ENCODE measurements around the gene CCM2L. TPM values are rescaled to one million over a fixed set of nuclear protein-coding genes. Genes with fewer than 3 reads are reported as not detected.

CCM2L gene
- total RNA-seq: 10 to 100 TPM in 1 of 4 donors, 1 to 10 TPM in 3; 7.4 to 16.0 (median 9.7) TPM

DNA sequence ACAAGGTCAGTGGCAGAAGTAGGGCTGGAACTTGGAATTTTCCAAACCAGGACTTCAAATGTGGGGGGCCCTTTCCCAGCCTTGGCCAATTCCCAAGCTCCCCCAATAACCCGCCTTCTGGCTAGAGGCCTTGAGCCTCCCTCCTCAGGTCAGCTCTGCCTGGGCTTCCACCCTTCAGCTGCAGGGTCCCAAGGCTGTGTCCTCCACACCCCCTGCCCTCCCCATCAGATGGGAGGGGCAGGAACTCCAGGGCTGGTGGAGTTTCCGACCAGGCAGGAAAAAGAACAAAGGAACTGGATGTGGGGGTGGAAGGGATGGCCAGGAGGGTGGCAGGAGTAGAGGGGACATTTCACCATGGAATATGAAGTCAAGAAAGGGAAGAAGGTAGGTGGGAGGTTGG, at the start of gene CCM2L:
Gene CCM2L (plus strand): TSS at position 338 of the 400 bp plus-strand sequence. CDS start 17 bp downstream, at position 355.
- Histone ChIP-seq H3K4me1 (peaks cover 0 to 17% of the 10 kb centered on the region in 2 donors), H3K9me3 (no peaks in the 10 kb centered on the region), H3K4me3 (replicated peaks in 1 of 3) (no peak within 1 kb of the TSS), H3K27ac (no peak within 1 kb of the TSS), H3K36me3 (no peaks in the 10 kb centered on the region), H3K27me3 (no peaks in the 10 kb centered on the region)
- no peak for DNase-seq
- no peak for TF ChIP-seq POLR2A (IDR thresholded peaks at IDR 0.05)
- TF ChIP-seq, protein P1, sequence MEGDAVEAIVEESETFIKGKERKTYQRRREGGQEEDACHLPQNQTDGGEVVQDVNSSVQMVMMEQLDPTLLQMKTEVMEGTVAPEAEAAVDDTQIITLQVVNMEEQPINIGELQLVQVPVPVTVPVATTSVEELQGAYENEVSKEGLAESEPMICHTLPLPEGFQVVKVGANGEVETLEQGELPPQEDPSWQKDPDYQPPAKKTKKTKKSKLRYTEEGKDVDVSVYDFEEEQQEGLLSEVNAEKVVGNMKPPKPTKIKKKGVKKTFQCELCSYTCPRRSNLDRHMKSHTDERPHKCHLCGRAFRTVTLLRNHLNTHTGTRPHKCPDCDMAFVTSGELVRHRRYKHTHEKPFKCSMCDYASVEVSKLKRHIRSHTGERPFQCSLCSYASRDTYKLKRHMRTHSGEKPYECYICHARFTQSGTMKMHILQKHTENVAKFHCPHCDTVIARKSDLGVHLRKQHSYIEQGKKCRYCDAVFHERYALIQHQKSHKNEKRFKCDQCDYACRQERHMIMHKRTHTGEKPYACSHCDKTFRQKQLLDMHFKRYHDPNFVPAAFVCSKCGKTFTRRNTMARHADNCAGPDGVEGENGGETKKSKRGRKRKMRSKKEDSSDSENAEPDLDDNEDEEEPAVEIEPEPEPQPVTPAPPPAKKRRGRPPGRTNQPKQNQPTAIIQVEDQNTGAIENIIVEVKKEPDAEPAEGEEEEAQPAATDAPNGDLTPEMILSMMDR (IDR thresholded peaks at IDR 0.05): no peak
- WGBS, 2 donors: 42 to 45% methylated on average over 2 of the region's 2 CpGs
- intact Hi-C loops (cut with DNase I): no loop called here

DNA sequence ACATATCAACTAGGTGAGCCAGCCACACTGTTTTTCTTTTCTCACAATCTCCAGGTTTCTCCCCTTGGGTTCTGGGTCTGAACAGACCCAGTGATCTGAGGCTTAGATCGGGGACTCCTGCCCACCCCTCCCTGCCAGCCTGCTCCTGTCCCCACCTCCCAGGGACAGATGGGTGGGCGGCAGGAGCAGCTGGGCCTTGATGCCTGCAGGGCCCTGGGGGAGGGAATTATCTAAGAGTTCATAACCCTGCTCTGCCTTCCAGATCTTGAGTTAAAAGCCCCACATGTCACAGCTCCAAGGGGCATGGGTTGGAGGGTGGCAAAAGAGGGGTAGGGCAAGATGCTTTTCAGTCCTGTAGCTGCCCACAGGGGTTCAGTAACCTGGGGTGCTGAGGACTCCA, 47.5 kb upstream of the CCM2L start:
- no peaks in the 10 kb centered on the region for H3K36me3 ChIP-seq
- no peak for DNase-seq
- no peak overlapping the region for H3K27ac ChIP-seq
- no peak overlapping the region for H3K4me3 ChIP-seq (replicated peaks in 1 of 3)
- H3K4me1 ChIP-seq: no peaks in the 10 kb centered on the region
- 44 to 50% methylated on average over 2 of the region's 2 CpGs for WGBS, 2 donors
- intact Hi-C loops (cut with DNase I): no loop called here
- H3K9me3 ChIP-seq: no peaks in the 10 kb centered on the region
- H3K27me3 ChIP-seq: no peaks in the 10 kb centered on the region
- TF ChIP-seq POLR2A (IDR thresholded peaks at IDR 0.05): no peak
- TF ChIP-seq, protein P1 (IDR thresholded peaks at IDR 0.05): no peak

DNA sequence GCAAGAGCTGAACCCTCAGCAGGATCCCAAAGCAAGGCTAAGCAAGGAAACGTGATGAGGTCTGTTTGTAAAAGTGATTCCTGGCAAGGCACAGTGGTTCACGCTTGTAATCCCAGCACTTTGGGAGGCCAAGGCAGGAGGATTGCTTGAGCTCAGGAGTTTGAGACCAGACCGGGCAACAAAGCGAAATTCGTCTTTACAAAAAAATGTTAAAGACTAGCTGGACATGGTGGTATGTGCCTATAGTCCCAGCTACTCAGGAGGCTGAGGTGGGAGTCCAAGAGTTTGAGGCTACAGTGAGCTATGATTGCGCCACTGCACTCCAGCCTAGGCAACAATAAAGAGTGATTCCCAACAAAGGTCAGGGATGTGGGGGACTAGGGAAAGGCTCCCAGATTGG, 46.3 kb upstream of the CCM2L start:
- DNase-seq: no peak
- Histone ChIP-seq H3K4me1 (no peaks in the 10 kb centered on the region), H3K27me3 (no peaks in the 10 kb centered on the region), H3K4me3 (replicated peaks in 1 of 3) (no peak overlapping the region), H3K36me3 (no peaks in the 10 kb centered on the region), H3K27ac (no peak overlapping the region), H3K9me3 (no peaks in the 10 kb centered on the region)
- no peak for TF ChIP-seq POLR2A (IDR thresholded peaks at IDR 0.05)
- 67 to 70% methylated on average over 6 of the region's 6 CpGs for WGBS, 2 donors
- intact Hi-C loops (cut with DNase I): no loop called here

DNA sequence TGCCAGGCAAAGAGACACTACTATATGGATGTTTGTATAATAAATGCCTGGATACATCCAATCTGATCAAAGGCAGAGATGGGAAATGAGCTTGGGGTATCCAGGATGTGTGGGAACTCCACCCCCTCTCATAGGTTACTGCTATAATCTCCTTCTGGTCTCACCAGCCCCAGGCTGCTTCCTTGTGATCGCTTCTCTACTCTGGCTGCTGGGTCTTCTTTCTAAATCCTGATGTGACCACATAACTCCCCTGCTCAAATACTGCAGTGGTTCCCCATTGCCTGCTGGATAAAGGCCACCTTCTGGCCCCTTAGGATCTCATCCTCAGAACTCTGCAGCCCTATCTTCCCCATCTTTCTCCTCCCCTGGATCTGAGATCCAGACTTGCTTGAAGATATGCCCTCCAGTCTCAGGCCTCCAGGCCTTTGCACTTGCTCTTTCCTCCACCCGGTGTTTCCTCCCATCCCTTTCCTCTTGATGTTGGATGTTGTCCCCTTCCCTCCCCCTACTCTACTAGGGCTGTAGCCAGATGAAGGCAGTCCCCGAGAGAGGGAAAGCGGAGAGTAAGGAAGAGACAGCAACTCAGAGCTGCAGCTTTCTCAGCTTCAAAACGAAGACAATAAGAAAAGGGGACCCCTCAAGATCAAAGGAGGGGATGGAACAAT, 43.1 kb upstream of the CCM2L start:
- Histone ChIP-seq H3K9me3 (no peaks in the 10 kb centered on the region), H3K27me3 (no peaks in the 10 kb centered on the region), H3K4me1 (no peaks in the 10 kb centered on the region), H3K27ac (no peak overlapping the region), H3K36me3 (no peaks in the 10 kb centered on the region), H3K4me3 (replicated peaks in 1 of 3) (no peak overlapping the region)
- DNase-seq: no peak
- WGBS, 2 donors: 8 to 12% methylated on average over 5 of the region's 5 CpGs
- intact Hi-C loops (cut with DNase I): no loop called here
- no peak for TF ChIP-seq POLR2A (IDR thresholded peaks at IDR 0.05)
- TF ChIP-seq, protein P1 (IDR thresholded peaks at IDR 0.05): no peak

DNA sequence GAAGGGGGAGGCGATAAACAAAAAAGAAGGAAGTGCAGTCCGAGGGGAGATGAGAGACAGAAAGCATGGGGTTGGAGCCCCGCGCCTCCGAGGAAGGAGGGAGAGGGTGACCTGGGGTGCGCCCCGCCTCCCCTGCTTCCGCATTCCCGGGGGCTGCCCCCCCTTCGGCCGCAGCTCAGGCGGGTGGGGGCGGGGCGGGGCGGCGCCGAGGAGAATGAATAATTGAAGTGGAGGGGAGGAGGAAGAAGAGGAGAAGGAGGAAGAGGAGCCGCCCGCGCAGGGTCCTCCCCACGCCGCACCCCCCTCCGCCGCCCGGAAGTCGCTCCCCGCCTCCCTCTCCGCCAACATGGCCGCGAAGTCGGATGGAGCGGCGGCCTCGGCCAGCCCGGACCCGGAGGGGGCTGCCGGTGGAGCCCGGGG, 42.4 kb upstream of the CCM2L start, which contains the start of gene XKR7:
Gene XKR7 (plus strand): TSS at position 322 of the 420 bp plus-strand sequence. CDS start 25 bp downstream, at position 347.
- WGBS, 2 donors: 1% methylated on average over 17 to 20 of the region's 38 CpGs
- H3K36me3 ChIP-seq: no peaks in the 10 kb centered on the region
- H3K9me3 ChIP-seq: no peaks in the 10 kb centered on the region
- H3K4me3 ChIP-seq (replicated peaks in 1 of 3): no peak within 1 kb of the TSS
- H3K27me3 ChIP-seq: no peaks in the 10 kb centered on the region
- H3K27ac ChIP-seq: no peak within 1 kb of the TSS
- TF ChIP-seq POLR2A (IDR thresholded peaks at IDR 0.05): no peak
- TF ChIP-seq, protein P1 (IDR thresholded peaks at IDR 0.05): no peak
- no peaks in the 10 kb centered on the region for H3K4me1 ChIP-seq
- intact Hi-C loops (cut with DNase I): no loop called here
- DNase-seq: no peak

Measured in thyroid gland (tissue), 4 donors.